H1 (cell line): ENCODE results near the gene FAM193A. TPM values are rescaled to one million over a fixed set of nuclear protein-coding genes. Genes with fewer than 3 reads are reported as not detected.

Source experiments
- CTCF ChIA-PET: fragments of 300-600 bp; sonication (Branson Sonifier 250); formaldehyde crosslinking; loops from one replicate; lab custom pipeline; 2021; ENCODE audit not compliant: partially characterized antibody; lab: Charles Lee
- POLR2A ChIA-PET: fragments of 300-600 bp; sonication (Branson Sonifier 250); formaldehyde crosslinking; loops from one replicate; lab custom pipeline; 2021; ENCODE audit warnings: inconsistent platforms; ENCODE audit not compliant: partially characterized antibody; lab: Charles Lee
- DNase-seq, 2 experiments: peaks; one replicate each; pipeline versions ENCODE4 v3.0.0 to v3.0.0-alpha.2; 2010 to 2022; ENCODE audit warnings: low spot score in 2 of 2, low read depth in 1 of 2, mixed read lengths in 1 of 2
- FAIRE-seq: peaks from 2 replicates; lab custom pipeline; 2011; peaks lifted over from hg19 to GRCh38; lab: Jason Lieb, UNC
- H2AFZ ChIP-seq: 2 replicates; pipeline ENCODE4 v1.8.1; 2012; ENCODE audit warnings: low read length, inconsistent platforms
- H2AK5ac ChIP-seq: 2 replicates; pipeline ENCODE4 v1.6.1; 2013; ENCODE audit warnings: low read depth, low read length
- H2BK120ac ChIP-seq: replicated peaks from 2 replicates; pipeline ENCODE3; 2013; ENCODE audit warnings: low read depth, low read length, inconsistent platforms
- H2BK12ac ChIP-seq: 2 replicates; pipeline ENCODE4 v1.6.1; 2013; ENCODE audit warnings: low read depth, low read length
- H2BK15ac ChIP-seq: 2 replicates; pipeline ENCODE4 v1.6.1; 2013; ENCODE audit warnings: low read length
- H2BK20ac ChIP-seq: 2 replicates; pipeline ENCODE4 v1.6.1; 2013; ENCODE audit warnings: low read length
- H2BK5ac ChIP-seq: 2 replicates; pipeline ENCODE4 v1.6.1; 2013; ENCODE audit warnings: low read depth, low read length
- H3K14ac ChIP-seq: 2 replicates; pipeline ENCODE4 v1.6.1; 2013; ENCODE audit warnings: inconsistent platforms; ENCODE audit not compliant: insufficient read length
- H3K18ac ChIP-seq: 2 replicates; pipeline ENCODE4 v1.6.1; 2013; ENCODE audit warnings: low read length; ENCODE audit errors: extremely low read depth
- H3K23ac ChIP-seq: 2 replicates; pipeline ENCODE4 v1.6.1; 2013; ENCODE audit warnings: inconsistent platforms; ENCODE audit not compliant: insufficient read length
- H3K23me2 ChIP-seq: 2 replicates; pipeline ENCODE4 v1.6.1; 2013; ENCODE audit warnings: low read depth, low read length
- H3K27ac ChIP-seq: 2 replicates; pipeline ENCODE4 v1.6.1; 2011; ENCODE audit warnings: low read depth, low read length, inconsistent platforms
- H3K27me3 ChIP-seq, 4 experiments: replicated peaks in 1 of 4; 1 replicate in 1 of 4; 2 replicates in 3 of 4; pipeline versions ENCODE4 v1.6.1 to v1.8.1; 2011 to 2013; ENCODE audit warnings: low read length in 3 of 4, mild to moderate bottlenecking in 3 of 4, inconsistent platforms in 2 of 4, mixed read lengths in 2 of 4, moderate library complexity in 1 of 4; ENCODE audit not compliant: control insufficient read depth in 3 of 4, insufficient read depth in 3 of 4; ENCODE audit errors: extremely low read depth in 1 of 4
- H3K36me3 ChIP-seq, 4 experiments: 2 replicates each; pipeline versions ENCODE4 v1.6.1 to v1.8.1; 2011 to 2013; ENCODE audit warnings: mild to moderate bottlenecking in 4 of 4, low read length in 3 of 4, moderate library complexity in 2 of 4, control low read depth in 1 of 4, inconsistent platforms in 1 of 4; ENCODE audit not compliant: insufficient read depth in 4 of 4, control insufficient read depth in 2 of 4
- H3K4ac ChIP-seq: replicated peaks from 2 replicates; pipeline ENCODE3; 2013; ENCODE audit warnings: low read length, low read depth, mixed read lengths, inconsistent platforms; ENCODE audit not compliant: insufficient read length
- H3K4me1 ChIP-seq, 4 experiments: replicated peaks in 1 of 4; 1 replicate in 1 of 4; 2 replicates in 3 of 4; pipeline versions ENCODE4 v1.6.1 to v1.8.1; 2011 to 2013; ENCODE audit warnings: low read length in 3 of 4, inconsistent platforms in 2 of 4, mixed read lengths in 1 of 4; ENCODE audit not compliant: insufficient read depth in 4 of 4, control insufficient read depth in 3 of 4
- H3K4me2 ChIP-seq, 2 experiments: 2 replicates each; pipeline versions ENCODE4 v1.6.1 to v1.8.1; 2011 to 2013; ENCODE audit warnings: low read depth in 2 of 2, low read length in 2 of 2, control low read depth in 1 of 2, inconsistent platforms in 1 of 2, mild to moderate bottlenecking in 1 of 2; ENCODE audit not compliant: insufficient read depth in 1 of 2
- H3K4me3 ChIP-seq, 4 experiments: fragments of 200-600, 300-600 bp in 1 of 4; sonication (generic), shearing (Covaris generic), sonication (Bioruptor Twin) in 1 of 4; 2 replicates each; pipeline versions ENCODE4 v1.5.1 to v1.8.1; 2011 to 2016; ENCODE audit warnings: low read length in 4 of 4, low read depth in 3 of 4, control low read depth in 2 of 4, inconsistent platforms in 2 of 4, mild to moderate bottlenecking in 2 of 4, mixed read lengths in 1 of 4, moderate library complexity in 1 of 4; ENCODE audit not compliant: insufficient read depth in 2 of 4; ENCODE audit errors: extremely low read depth in 1 of 4
- H3K56ac ChIP-seq: replicated peaks from 2 replicates; pipeline ENCODE3; 2013; ENCODE audit warnings: low read depth, mild to moderate bottlenecking, mixed read lengths, low read length, inconsistent platforms; ENCODE audit not compliant: insufficient read length
- H3K79me1 ChIP-seq: 2 replicates; pipeline ENCODE4 v1.6.1; 2013; ENCODE audit warnings: low read depth, low read length, control low read depth
- H3K79me2 ChIP-seq, 2 experiments: 2 replicates each; pipeline versions ENCODE4 v1.6.1 to v1.8.1; 2012 to 2013; ENCODE audit warnings: low read length in 2 of 2, mild to moderate bottlenecking in 2 of 2, inconsistent platforms in 1 of 2; ENCODE audit not compliant: insufficient read depth in 2 of 2, control insufficient read depth in 1 of 2
- H3K9ac ChIP-seq, 4 experiments: replicated peaks in 1 of 4; 1 replicate in 1 of 4; 2 replicates in 3 of 4; pipeline versions ENCODE4 v1.6.1 to v1.8.1; 2011 to 2013; ENCODE audit warnings: low read depth in 3 of 4, low read length in 3 of 4, control low read depth in 2 of 4, mild to moderate bottlenecking in 2 of 4, moderate library complexity in 2 of 4, inconsistent platforms in 1 of 4; ENCODE audit errors: extremely low read depth in 1 of 4
- H3K9me3 ChIP-seq, 2 experiments: 2 replicates each; pipeline versions ENCODE4 v1.6.1 to v1.8.1; 2012 to 2013; ENCODE audit warnings: mild to moderate bottlenecking in 2 of 2, moderate library complexity in 2 of 2, control low read depth in 1 of 2, inconsistent platforms in 1 of 2, low read depth in 1 of 2, low read length in 1 of 2, mixed read lengths in 1 of 2; ENCODE audit not compliant: insufficient read depth in 2 of 2
- H4K20me1 ChIP-seq, 2 experiments: replicated peaks in 1 of 2; 2 replicates each; pipeline versions ENCODE3 to v1.8.1; 2011 to 2013; ENCODE audit warnings: inconsistent platforms in 2 of 2, low read length in 2 of 2, mild to moderate bottlenecking in 1 of 2; ENCODE audit not compliant: insufficient read depth in 2 of 2, control insufficient read depth in 1 of 2
- H4K5ac ChIP-seq: 2 replicates; pipeline ENCODE4 v1.6.1; 2013; ENCODE audit warnings: low read length, low read depth, mixed read lengths, inconsistent platforms; ENCODE audit not compliant: insufficient read length
- H4K8ac ChIP-seq: 2 replicates; pipeline ENCODE4 v1.8.0; 2013; ENCODE audit warnings: mild to moderate bottlenecking, moderate library complexity, low read length, inconsistent platforms; ENCODE audit not compliant: insufficient read depth; ENCODE audit errors: extremely low read depth
- H4K91ac ChIP-seq: replicated peaks from 2 replicates; pipeline ENCODE3; 2013; ENCODE audit warnings: low read length, mixed read lengths, inconsistent platforms; ENCODE audit not compliant: insufficient read length
- CREB1 ChIP-seq: IDR thresholded peaks from 2 replicates; pipeline ENCODE4 v1.6.1; 2012; ENCODE audit warnings: inconsistent platforms
- PHF8 ChIP-seq: fragments of 200-600 bp; sonication (generic); conservative IDR thresholded peaks from 2 replicates; pipeline ENCODE4 v1.7.1; 2012; ENCODE audit warnings: low read depth, mild to moderate bottlenecking, inconsistent platforms, low read length, moderate library complexity
- RXRA ChIP-seq: IDR thresholded peaks from 2 replicates; pipeline ENCODE4 v1.6.1; 2011; ENCODE audit warnings: low read depth, mild to moderate bottlenecking, low read length, moderate library complexity; ENCODE audit not compliant: insufficient read depth
- SIRT6 ChIP-seq: IDR thresholded peaks from one replicate; pipeline ENCODE4 v1.7.1; 2012; ENCODE audit warnings: low read length, inconsistent platforms
- SP2 ChIP-seq: IDR thresholded peaks from 2 replicates; pipeline ENCODE4 v1.6.1; 2012; ENCODE audit warnings: mild to moderate bottlenecking, low read length, inconsistent platforms
- SUZ12 ChIP-seq: fragments of 200-600 bp; sonication (generic); IDR thresholded peaks from 2 replicates; pipeline ENCODE4 v1.6.1; 2012; ENCODE audit warnings: mild to moderate bottlenecking, inconsistent platforms, low read length, moderate library complexity, mixed read lengths
- YY1 ChIP-seq: IDR thresholded peaks from 2 replicates; pipeline ENCODE4 v1.6.1; 2011; ENCODE audit warnings: low read depth, mild to moderate bottlenecking, low read length
- WGBS, 2 experiments: shearing (Covaris generic) in 1 of 2; methylation state at CpG; one replicate each; pipeline versions ENCODE4 v1.1.6 to v1.1.7; 2013 to 2015; ENCODE audit warnings: low lambda C conversion rate in 2 of 2, mixed read lengths in 2 of 2, inconsistent platforms in 1 of 2, low coverage in 1 of 2, missing lambda C conversion rate in 1 of 2; ENCODE audit not compliant: insufficient replicate concordance in 2 of 2, insufficient coverage in 1 of 2, insufficient read length in 1 of 2; ENCODE audit errors: extremely low coverage in 1 of 2, missing lambda C conversion rate in 1 of 2; 5-methylcytosine and 5-hydroxymethylcytosine counted together
- polyA plus RNA-seq, 7 experiments: library from polyadenylated mRNA; depleted of rRNA in 3 of 7; stranded (reverse) in 5 of 7; unstranded in 2 of 7; fragments of >200 nt in 5 of 7; fragments of 200-250 nt in 2 of 7; gene quantifications; 1 replicate in 5 of 7; 2 replicates in 1 of 7; 4 replicates in 1 of 7; pipeline versions ENCODE4 v1.2.1 to v1.2.3, GENCODE V29; 2011 to 2013; ENCODE audit warnings: missing spikeins in 2 of 7, mixed read lengths in 2 of 7
- total RNA-seq: library from RNA; stranded (reverse); fragmentation: NEBNext Ultra II Directional; extraction: Animal tissue kit (Norgen Biotek cat#: 25700); gene quantifications from 2 replicates; pipeline ENCODE4 v1.2.1, GENCODE V29; 2021

Gene FAM193A
- total and polyA plus RNA-seq, 2 of the 8 experiments (the other 6 are each of a cell fraction or from before 2014, with no cell fraction given), result 8.7 to 26.2 TPM

DNA sequence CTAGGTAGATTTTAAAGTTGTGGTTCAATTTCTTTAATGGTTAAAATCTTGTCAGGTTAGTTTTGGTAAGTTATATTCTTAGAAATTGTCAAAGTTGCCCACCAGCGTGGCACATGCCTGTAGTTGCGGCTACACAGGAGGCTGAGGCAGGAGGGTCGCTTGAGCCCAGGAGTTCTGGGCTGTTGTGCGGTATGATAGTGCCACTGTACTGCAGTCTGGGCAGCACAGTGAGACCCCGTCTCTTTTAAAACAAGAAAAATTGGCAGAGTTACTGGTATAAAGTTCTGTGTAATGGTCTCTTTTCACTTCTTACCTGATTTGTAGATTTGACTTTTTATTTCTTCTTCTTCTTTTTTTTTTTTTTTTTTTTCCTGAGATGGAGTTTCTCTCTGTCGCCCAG is 64.4 kb downstream of the FAM193A start:
- Histone ChIP-seq H4K91ac (no peak overlapping the region), H2BK20ac (no peak overlapping the region), H3K4me3 (no peak overlapping the region), H3K27ac (no peak overlapping the region), H2BK120ac (no peak overlapping the region), H3K9ac (no peak overlapping the region), H4K8ac (no peak overlapping the region), H3K4ac (no peak overlapping the region), H2BK12ac (no peak overlapping the region), H4K5ac (no peak overlapping the region), H3K18ac (no peak overlapping the region), H2AFZ (no peak overlapping the region), H2BK5ac (no peak overlapping the region), H2AK5ac (no peak overlapping the region), H3K4me2 (no peak overlapping the region), H3K79me2 (peaks cover 19 to 68% of the 10 kb centered on the region in 2 experiments), H3K23me2 (no peaks in the 10 kb centered on the region), H3K23ac (no peak overlapping the region), H3K56ac (no peak overlapping the region), H3K14ac (no peak overlapping the region), H3K79me1 (peaks cover 12% of the 10 kb centered on the region), H4K20me1 (peaks cover 5 to 6% of the 10 kb centered on the region in 2 experiments), H3K27me3 (no peaks in the 10 kb centered on the region), H3K9me3 (no peaks in the 10 kb centered on the region), H3K4me1 (peaks cover 8 to 23% (median 8%) of the 10 kb centered on the region in 4 experiments; a peak in 6 of 7 replicates), H3K36me3 (0 out of 8 replicates have a peak, but pooled peaks cover 0 to 3% (median 0%) of the 10 kb centered on the region in 4 experiments), H2BK15ac (no peak overlapping the region)
- FAIRE-seq, result no peak
- CTCF ChIA-PET, result no interaction called here
- DNase-seq, result no peak
- 96% methylated on average over 6 of the region's 6 CpGs; no CpG with 5 or more reads in 1 of the 2 experiments for WGBS, 2 experiments
- POLR2A ChIA-PET, result interaction anchor here (1.5 kb wide), 1 partner anchor 23 kb away, joined by 4 read pairs; no protein-coding TSS in a partner anchor
- TF ChIP-seq SIRT6, result no peak
- no peak for TF ChIP-seq RXRA
- no peak for TF ChIP-seq YY1
- TF ChIP-seq SP2, result no peak
- TF ChIP-seq CREB1, result no peak
- TF ChIP-seq SUZ12, result no peak
- TF ChIP-seq PHF8, result no peak
